A172 (cell line): ENCODE data around the gene FBXO3. TPM values are rescaled to one million over a fixed set of nuclear protein-coding genes. Genes with fewer than 3 reads are reported as not detected.
A peak's percentile ranks its signal among the peaks of the same experiment; 100 is the strongest.

ENCODE experiments used
- DNase-seq: peaks from one replicate; pipeline ENCODE4 v3.0.0-alpha.2; 2015; ENCODE audit warnings: low spot score
- total RNA-seq: library from RNA; depleted of rRNA; stranded (reverse); fragments of >200 nt; shearing (Covaris generic); gene quantifications from 2 replicates; pipeline ENCODE4 v1.2.3, GENCODE V29; 2014; rRNA removed

Gene FBXO3
- total RNA-seq, 1 experiment from 2014 or later = 66.4 TPM

- peak; percentile 69 for DNase-seq
These were observed 72.8 kb downstream of the FBXO3 start for GRCh38 chr11:33701302-33702230.

- DNase-seq = peak; percentile 93
These were observed 73.6 kb downstream of the FBXO3 start, which contains the start of gene C11orf91 for GRCh38 chr11:33700502-33701271. Gene C11orf91, minus strand, starts transcription at chr11:33700826. Its CDS starts 86 bp downstream, at chr11:33700740.

DNA sequence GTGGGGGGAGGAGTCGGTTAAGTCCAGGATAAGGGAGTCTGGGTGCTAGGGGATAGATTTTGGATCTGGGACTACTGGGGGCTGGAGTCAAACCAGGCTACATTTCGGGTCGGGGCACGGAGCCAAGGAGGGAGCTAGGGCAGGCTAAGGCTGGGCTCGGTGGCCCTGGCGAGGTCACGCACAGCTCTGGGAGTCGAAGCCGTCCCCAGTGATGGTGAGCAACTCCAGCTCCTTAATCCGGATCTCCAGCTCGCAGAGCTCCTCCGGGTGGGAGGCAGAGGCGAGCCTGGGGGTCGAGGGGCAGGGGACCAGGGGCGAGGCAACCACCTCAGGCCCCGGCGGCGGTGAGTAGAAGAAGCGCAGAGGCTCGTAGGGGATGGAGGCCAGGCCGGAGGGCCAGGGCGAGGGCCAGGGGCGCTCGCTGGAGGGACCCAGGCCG is 74.2 kb downstream of the FBXO3 start:
- no peak for DNase-seq

- no peak for DNase-seq
These were observed 74.7 kb downstream of the FBXO3 start for GRCh38 chr11:33699515-33700062.

DNA sequence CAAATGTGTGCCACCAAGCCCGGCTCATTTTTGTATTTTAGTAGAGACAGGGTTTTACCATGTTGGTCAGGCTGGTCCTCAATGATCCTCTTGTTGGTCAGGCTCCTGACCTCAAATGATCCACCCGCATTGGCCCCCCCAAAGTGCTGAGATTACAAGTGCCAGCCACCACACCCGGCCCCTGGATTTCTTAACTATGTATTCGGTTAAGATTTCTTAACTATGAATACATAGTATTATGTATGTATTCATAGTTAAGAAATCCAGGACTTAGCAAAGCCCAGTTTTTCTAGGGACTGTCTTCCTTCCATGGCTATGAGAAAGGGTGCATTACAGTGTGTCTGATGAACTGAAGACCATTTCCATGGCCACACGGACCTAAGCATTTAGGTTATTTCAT is 75.4 kb downstream of the FBXO3 start:
- no peak for DNase-seq

- DNase-seq = no peak
These were observed 76.3 kb downstream of the FBXO3 start for GRCh38 chr11:33697997-33698396.

DNA sequence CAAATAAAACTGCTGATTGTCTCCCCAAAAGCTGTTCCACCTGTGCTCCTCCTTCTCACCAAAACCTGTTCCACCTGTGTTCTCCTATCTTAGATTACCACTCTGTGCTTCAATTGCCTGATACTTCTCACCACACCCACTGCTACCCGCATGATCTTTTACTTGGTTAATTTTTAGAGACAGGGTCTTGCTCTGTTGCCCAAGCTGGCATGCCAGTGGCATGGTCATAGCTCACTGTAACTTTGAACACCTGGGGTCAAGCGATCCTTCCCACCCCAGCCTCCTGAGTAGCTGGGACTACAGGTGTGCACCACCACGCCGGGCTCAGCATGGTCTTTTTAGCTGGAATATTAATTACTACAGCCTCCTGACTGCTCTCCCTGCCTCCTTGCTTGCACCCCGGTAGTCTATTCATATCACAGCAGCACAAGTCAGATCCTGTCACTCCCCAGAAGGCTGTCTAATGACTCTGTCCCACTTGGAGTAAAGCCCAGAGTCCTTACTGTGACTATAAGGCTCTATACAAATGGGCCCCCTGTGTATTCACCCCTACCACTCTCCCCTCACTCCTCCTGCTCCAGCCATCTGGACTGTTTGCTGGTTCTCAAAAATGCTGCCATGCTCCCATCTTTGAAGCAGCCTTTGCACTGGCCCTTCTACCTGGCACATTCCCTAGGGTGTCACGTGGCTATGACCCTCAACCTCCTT is 77.2 kb downstream of the FBXO3 start:
- no peak for DNase-seq

DNA sequence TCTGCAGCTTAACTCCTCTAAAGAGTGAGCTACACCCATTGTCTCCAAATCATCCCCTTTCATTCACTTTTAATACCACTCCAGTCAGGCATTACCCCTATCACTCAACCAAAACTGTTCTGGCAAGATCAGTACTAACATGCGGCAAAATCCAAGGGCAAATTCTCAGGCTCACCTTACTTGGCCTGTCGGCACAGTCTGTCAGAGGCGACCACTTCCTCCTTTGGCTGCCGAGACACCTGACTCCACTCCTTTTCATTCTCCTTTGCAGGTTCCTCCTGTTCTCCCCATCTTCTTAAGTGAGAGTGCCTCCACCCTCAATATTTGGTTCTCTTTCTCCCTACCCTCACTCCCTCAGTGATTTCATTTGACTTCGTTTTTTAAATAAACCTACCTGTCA is 77.9 kb downstream of the FBXO3 start:
- DNase-seq = no peak

- DNase-seq = no peak
These were observed 79.2 kb downstream of the FBXO3 start for GRCh38 chr11:33695051-33695566.

DNA sequence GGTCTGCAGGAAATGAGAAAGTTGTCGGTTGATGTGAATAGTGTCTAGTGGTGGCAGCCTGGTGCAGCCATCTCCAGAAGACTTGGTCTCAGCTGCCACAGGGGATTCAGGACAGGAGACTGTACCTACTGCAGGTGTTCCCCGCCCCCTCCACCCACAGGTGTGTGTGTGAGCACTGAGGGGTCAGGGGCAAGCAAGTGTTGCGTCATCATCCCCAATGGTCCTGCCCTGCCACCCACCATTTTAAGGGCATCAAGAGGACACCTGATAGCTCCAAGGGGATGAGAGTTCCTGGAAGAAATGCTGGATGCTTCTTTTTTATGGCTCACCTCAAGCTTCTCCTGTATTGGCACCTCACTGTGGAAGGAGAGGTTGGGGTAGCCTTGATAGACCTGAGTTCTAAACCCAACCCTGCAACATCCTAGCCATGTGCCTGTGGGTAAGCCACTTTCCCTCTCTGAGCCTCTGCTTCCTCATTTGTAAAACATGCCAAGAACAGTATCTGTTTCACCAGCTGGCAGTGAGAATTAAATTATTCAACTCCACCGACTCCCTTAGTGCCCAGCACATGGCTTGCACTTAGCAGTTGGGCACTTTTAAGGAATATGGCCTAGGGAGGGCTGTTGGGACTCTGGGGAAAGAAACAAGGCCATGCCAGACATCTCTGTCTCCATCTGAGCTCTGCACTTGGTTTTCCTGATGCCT is 79.8 kb downstream of the FBXO3 start:
- DNase-seq = no peak

DNA sequence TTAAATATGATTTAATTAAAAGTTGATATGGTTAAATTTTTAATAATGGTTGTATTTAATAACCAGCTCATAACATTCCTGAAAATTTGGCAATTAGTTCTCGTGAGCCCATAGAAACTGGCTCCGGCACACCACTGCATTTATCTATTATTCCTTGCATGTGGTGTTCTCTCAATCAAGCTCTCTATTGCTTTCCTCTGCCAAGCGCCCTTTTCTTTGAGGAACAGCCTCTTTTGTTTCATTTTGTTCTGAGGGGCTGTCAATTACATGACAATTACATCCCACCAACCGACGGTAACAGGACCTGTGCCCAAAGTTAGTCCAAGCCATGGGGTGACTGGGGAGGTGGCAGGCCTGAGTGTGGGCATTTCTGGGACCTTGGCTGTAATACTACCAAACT is 81.8 kb downstream of the FBXO3 start:
- DNase-seq = no peak

- DNase-seq = peak; percentile 97
These were observed 82.3 kb downstream of the FBXO3 start for GRCh38 chr11:33692013-33692504.

- no peak for DNase-seq
These were observed 83.1 kb downstream of the FBXO3 start for GRCh38 chr11:33691066-33691864.

Other genes starting within 250 kb of the FBXO3 start
- gene C11orf91, start 73.7 kb downstream of the FBXO3 start, total RNA-seq = not detected in 2 replicates
- 615 and 682 TPM in 2 replicates for gene CD59, start 38.1 kb downstream of the FBXO3 start, total RNA-seq
- gene LMO2, start 117.6 kb upstream of the FBXO3 start, total RNA-seq = 0.65 and 0.98 TPM in 2 replicates